GM21723 (cell line): ENCODE results near the gene PBX1.

Source experiments
- ATAC-seq: cut with Tn5 transposase; IDR thresholded peaks from one replicate; pipeline ENCODE4 v1.9.1; 2021; ENCODE audit warnings: mild to moderate bottlenecking, moderate library complexity; ENCODE audit not compliant: unreplicated experiment

PBX1 gene

GRCh38 chr1:164746632-164747031 lies 187.6 kb downstream of the PBX1 start:
- ATAC-seq = no peak

- ATAC-seq = no peak
Observed at GRCh38 chr1:164748253-164748899, 189.4 kb downstream of the PBX1 start.

- ATAC-seq = no peak
Observed at GRCh38 chr1:164753521-164754077, 194.6 kb downstream of the PBX1 start.

GRCh38 chr1:164754088-164754600 lies 195.2 kb downstream of the PBX1 start:
- no peak for ATAC-seq

GRCh38 chr1:164755690-164756089 lies 196.7 kb downstream of the PBX1 start:
- ATAC-seq = no peak

GRCh38 chr1:164756741-164757140 lies 197.8 kb downstream of the PBX1 start:
- no peak for ATAC-seq

GRCh38 chr1:164757625-164758024 lies 198.6 kb downstream of the PBX1 start:
- ATAC-seq = no peak

- ATAC-seq = no peak
Observed at GRCh38 chr1:164759144-164759920, 200.3 kb downstream of the PBX1 start.

GRCh38 chr1:164759979-164760469 lies 201.0 kb downstream of the PBX1 start:
- ATAC-seq = no peak

GRCh38 chr1:164760569-164760968 lies 201.6 kb downstream of the PBX1 start:
- no peak for ATAC-seq

- no peak for ATAC-seq
Observed at GRCh38 chr1:164761009-164761408, 202.0 kb downstream of the PBX1 start.

- no peak for ATAC-seq
Observed at GRCh38 chr1:164763098-164763497, 204.1 kb downstream of the PBX1 start.

- no peak for ATAC-seq
Observed at GRCh38 chr1:164764333-164764732, 205.3 kb downstream of the PBX1 start.

- no peak for ATAC-seq
Observed at GRCh38 chr1:164765557-164765956, 206.6 kb downstream of the PBX1 start.

- ATAC-seq = no peak
Observed at GRCh38 chr1:164765992-164766720, 207.2 kb downstream of the PBX1 start.

- ATAC-seq = no peak
Observed at GRCh38 chr1:164767752-164768402, 208.9 kb downstream of the PBX1 start.

GRCh38 chr1:164768619-164769018 lies 209.6 kb downstream of the PBX1 start:
- ATAC-seq = no peak

- no peak for ATAC-seq
Observed at GRCh38 chr1:164769486-164770130, 210.6 kb downstream of the PBX1 start.

- no peak for ATAC-seq
Observed at GRCh38 chr1:164770131-164770529, 211.1 kb downstream of the PBX1 start.

GRCh38 chr1:164771041-164771618 lies 212.1 kb downstream of the PBX1 start:
- no peak for ATAC-seq
